Upper lobe of left lung (tissue), 6 donors: ENCODE data around the gene ISLR. TPM values are rescaled to one million over a fixed set of nuclear protein-coding genes. Genes with fewer than 3 reads are reported as not detected.

Experiments used
- ATAC-seq, 2 donors: fragments of 200-7000 bp; cut with Tn5 transposase; one replicate each; pipeline ENCODE4 v1.9.1; 2022; ENCODE audit warnings: mild to moderate bottlenecking in 2 of 2, moderate library complexity in 2 of 2; ENCODE audit not compliant: low FRiP score in 2 of 2
- DNase-seq, 2 donors: peaks; one replicate each; pipeline ENCODE4 v3.0.0-alpha.2; 2019 to 2020
- H3K27ac ChIP-seq, 4 donors: fragments of 200-600 bp; sonication (generic); one replicate each; pipeline ENCODE4 v1.5.1; 2016 to 2019
- H3K27me3 ChIP-seq, 4 donors: fragments of 200-600 bp; sonication (generic); one replicate each; pipeline ENCODE4 v1.5.1; 2017 to 2019
- H3K36me3 ChIP-seq, 4 donors: fragments of 200-600 bp; sonication (generic); one replicate each; pipeline ENCODE4 v1.5.1; 2016 to 2019
- H3K4me1 ChIP-seq, 4 donors: fragments of 200-600 bp; sonication (generic); one replicate each; pipeline ENCODE4 v1.5.1; 2018 to 2019
- H3K4me3 ChIP-seq, 4 donors: fragments of 200-600 bp; sonication (generic); one replicate each; pipeline ENCODE4 v1.5.1; 2017 to 2019; ENCODE audit warnings: mild to moderate bottlenecking in 2 of 4, moderate library complexity in 1 of 4
- H3K9me3 ChIP-seq, 4 donors: fragments of 200-600 bp; sonication (generic); one replicate each; pipeline ENCODE4 v1.5.1; 2018 to 2019
- CTCF ChIP-seq, 6 experiments: fragments of 450-650 bp in 4 of 6; fragments of 200-600 bp in 2 of 6; sonication (generic) in 2 of 6; IDR thresholded peaks; one replicate each; pipeline ENCODE4 v1.5.1; 2016 to 2019; ENCODE audit warnings: antibody characterized with exemption in 6 of 6
- EP300 ChIP-seq, 4 donors: sonication (generic); formaldehyde crosslinking; IDR thresholded peaks; one replicate each; pipeline ENCODE4 v1.5.1; 2017; ENCODE audit warnings: antibody characterized with exemption in 4 of 4, control low read depth in 2 of 4
- POLR2A ChIP-seq, 4 donors: fragments of 450-650 bp; IDR thresholded peaks; one replicate each; pipeline ENCODE4 v1.5.1; 2016 to 2017; ENCODE audit warnings: antibody characterized with exemption in 4 of 4, mild to moderate bottlenecking in 2 of 4
- POLR2AphosphoS5 ChIP-seq, 2 donors: sonication (generic); formaldehyde crosslinking; IDR thresholded peaks; one replicate each; pipeline ENCODE4 v1.5.1; 2017; ENCODE audit warnings: antibody characterized with exemption in 2 of 2
- whole genome bisulfite sequencing, 2 donors: methylation state at CpG; one replicate each; pipeline ENCODE4 v1.1.5; 2017 to 2018; 5-methylcytosine and 5-hydroxymethylcytosine counted together
- total RNA-seq, 6 donors: library from RNA; depleted of rRNA in 4 of 6; stranded (reverse); fragments of >200 nt in 4 of 6; gene quantifications; one replicate each; pipeline versions ENCODE4 v1.1.0 to v1.2.1, GENCODE V29; 2016 to 2021
- donor health status: DM: no; HTN: no; CAD: no; lungs with moderate emphysema.
- donor health status: DM: no; HTN: yes; CAD: no; lungs with severe emphysema.

ISLR gene
- total RNA-seq, 6 donors from 2014 or later: 11.5 to 48.4 (median 21.3) TPM

- Histone ChIP-seq H3K27ac (no peak overlapping the region), H3K4me3 (no peak overlapping the region), H3K27me3 (no peaks in the 10 kb centered on the region), H3K4me1 (peaks cover 0 to 12% (median 5%) of the 10 kb centered on the region in 4 donors), H3K9me3 (no peaks in the 10 kb centered on the region), H3K36me3 (no peaks in the 10 kb centered on the region)
- no peak for ATAC-seq
- DNase-seq: no peak
- TF ChIP-seq POLR2AphosphoS5 (IDR thresholded peaks at IDR 0.05) (no peak), POLR2A (IDR thresholded peaks at IDR 0.05) (no peak), CTCF (IDR thresholded peaks at IDR 0.05) (no peak), EP300 (IDR thresholded peaks at IDR 0.05) (no peak)
- 81% methylated on average over 15 of the region's 15 CpGs for WGBS, 2 donors
Measured at GRCh38 chr15:74170071-74170844, 3.3 kb upstream of the ISLR start.

GRCh38 chr15:74170875-74171578 is 2.5 kb upstream of the ISLR start:
- H3K4me3 ChIP-seq: no peak overlapping the region
- peaks cover 0 to 12% (median 5%) of the 10 kb centered on the region in 4 donors for H3K4me1 ChIP-seq
- H3K27me3 ChIP-seq: no peaks in the 10 kb centered on the region
- DNase-seq: no peak
- no peaks in the 10 kb centered on the region for H3K9me3 ChIP-seq
- H3K36me3 ChIP-seq: no peaks in the 10 kb centered on the region
- TF ChIP-seq POLR2AphosphoS5 (IDR thresholded peaks at IDR 0.05): no peak
- TF ChIP-seq EP300 (IDR thresholded peaks at IDR 0.05): no peak
- no peak for TF ChIP-seq CTCF (IDR thresholded peaks at IDR 0.05)
- TF ChIP-seq POLR2A (IDR thresholded peaks at IDR 0.05): no peak
- no peak overlapping the region for H3K27ac ChIP-seq
- WGBS, 2 donors: 92% methylated on average over 6 of the region's 7 CpGs; no CpG with 5 or more reads in 1 of the 2 donors
- no peak for ATAC-seq

GRCh38 chr15:74171965-74172541 is 1.5 kb upstream of the ISLR start:
- Histone ChIP-seq H3K27ac (peak overlapping the region in 3 of 4 donors; percentile 16 to 80 (median 80)), H3K4me1 (peaks cover 0 to 12% (median 5%) of the 10 kb centered on the region in 4 donors), H3K9me3 (no peaks in the 10 kb centered on the region), H3K4me3 (no peak overlapping the region), H3K27me3 (no peaks in the 10 kb centered on the region), H3K36me3 (no peaks in the 10 kb centered on the region)
- peak in 1 of 2 donors; percentile 14 for DNase-seq
- no peak for ATAC-seq
- 77 to 89% methylated on average over 1 of the region's 1 CpG for WGBS, 2 donors
- TF ChIP-seq EP300 (IDR thresholded peaks at IDR 0.05): no peak
- TF ChIP-seq CTCF (IDR thresholded peaks at IDR 0.05): no peak
- no peak for TF ChIP-seq POLR2AphosphoS5 (IDR thresholded peaks at IDR 0.05)
- TF ChIP-seq POLR2A (IDR thresholded peaks at IDR 0.05): no peak

- H3K27ac ChIP-seq: peak overlapping the region; percentile 16 to 80 (median 72)
- H3K36me3 ChIP-seq: no peaks in the 10 kb centered on the region
- H3K9me3 ChIP-seq: no peaks in the 10 kb centered on the region
- peaks cover 0 to 12% (median 5%) of the 10 kb centered on the region in 4 donors for H3K4me1 ChIP-seq
- TF ChIP-seq POLR2A (IDR thresholded peaks at IDR 0.05) (no peak), EP300 (IDR thresholded peaks at IDR 0.05) (no peak), CTCF (IDR thresholded peaks at IDR 0.05) (no peak), POLR2AphosphoS5 (IDR thresholded peaks at IDR 0.05) (no peak)
- WGBS, 2 donors: 56 to 59% methylated on average over 12 to 13 of the region's 13 CpGs
- H3K4me3 ChIP-seq: no peak overlapping the region
- H3K27me3 ChIP-seq: no peaks in the 10 kb centered on the region
- ATAC-seq (peak in 1 of 2 donors; percentile 78), DNase-seq (peak in 1 of 2 donors; percentile 25)
Measured at GRCh38 chr15:74172701-74173379, 670 bp upstream of the ISLR start.
